GM10266 (cell line): ENCODE measurements around the gene CHPF2.

Experiments used
- DNase-seq: peaks from one replicate; pipeline ENCODE4 v3.0.0; 2012; ENCODE audit errors: extremely low spot score
- CTCF ChIP-seq: IDR thresholded peaks from 2 replicates; pipeline ENCODE4 v1.5.1; 2012; ENCODE audit warnings: mild to moderate bottlenecking, low read depth; ENCODE audit not compliant: control insufficient read depth, insufficient read depth; ENCODE audit errors: missing control alignments

The CHPF2 gene

GRCh38 chr7:151191544-151191943 is 40.7 kb upstream of the CHPF2 start:
- no peak for TF ChIP-seq CTCF
- DNase-seq, result no peak

DNA sequence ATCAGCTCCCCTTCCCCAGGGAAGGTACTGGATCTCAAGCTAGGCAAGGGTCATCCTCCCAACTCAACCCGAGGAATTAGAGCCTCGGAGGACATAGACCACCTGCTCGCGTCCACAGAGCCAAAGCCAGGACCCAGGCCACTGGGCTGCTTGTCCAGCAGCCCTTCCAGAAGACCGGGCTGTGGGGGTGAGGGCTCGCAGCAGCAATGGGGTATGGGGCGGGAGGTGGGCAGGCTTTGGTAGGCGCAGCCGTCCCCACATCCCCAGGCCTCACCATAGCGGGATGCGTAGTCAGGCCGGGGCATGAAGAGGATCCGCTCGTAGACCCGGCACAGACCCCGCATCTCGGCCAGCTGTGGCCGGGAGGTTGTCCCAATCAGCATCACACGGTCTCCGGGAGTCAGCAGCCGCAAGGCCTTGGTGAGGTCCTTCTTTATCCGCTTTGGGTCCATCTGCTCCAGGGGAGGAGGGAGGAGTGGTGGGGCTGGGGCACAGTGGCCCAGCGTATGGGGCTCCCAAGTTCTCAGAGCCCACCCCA is 40.2 kb upstream of the CHPF2 start:
- DNase-seq, result no peak
- TF ChIP-seq CTCF, result no peak

DNA sequence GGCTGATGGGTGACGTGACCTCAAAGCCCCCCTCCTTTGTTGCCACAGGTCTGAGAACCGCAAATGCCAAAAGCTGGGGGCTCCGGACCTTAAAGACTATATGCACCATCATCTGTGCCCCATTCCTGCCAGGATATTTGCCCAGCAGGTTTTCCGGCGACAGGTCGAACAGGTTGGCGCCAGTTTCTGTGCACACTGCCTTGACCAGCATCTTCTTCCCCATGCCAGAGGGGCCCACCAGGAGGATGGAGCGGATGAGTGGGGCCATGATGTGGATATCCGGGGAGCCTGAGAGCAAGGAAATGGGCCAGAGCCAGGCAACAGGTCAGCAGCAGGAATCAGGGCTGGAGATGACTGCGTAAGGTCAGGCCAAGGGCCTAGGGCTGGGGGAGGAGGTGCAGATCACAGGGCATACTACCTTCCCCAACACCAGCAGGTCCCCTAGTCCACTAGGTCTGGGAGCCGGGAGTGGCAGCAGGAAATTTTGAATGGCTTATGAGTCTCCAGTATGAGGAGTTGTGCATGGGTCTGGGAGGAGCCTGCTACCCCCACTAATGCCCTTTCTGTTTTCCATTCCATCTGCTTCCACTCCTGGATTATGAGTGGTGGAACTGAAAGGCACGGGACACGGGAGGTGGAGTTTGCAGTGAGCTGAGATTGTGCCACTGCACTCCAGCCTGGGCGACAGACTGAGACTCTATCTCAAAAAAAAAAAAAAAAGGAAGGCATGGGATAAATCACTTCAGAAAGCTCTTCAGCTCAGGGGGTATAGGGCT is 38.9 kb upstream of the CHPF2 start:
- no peak for DNase-seq
- TF ChIP-seq CTCF, result no peak

GRCh38 chr7:151194188-151194587 is 38.1 kb upstream of the CHPF2 start:
- TF ChIP-seq CTCF, result no peak
- no peak for DNase-seq

DNA sequence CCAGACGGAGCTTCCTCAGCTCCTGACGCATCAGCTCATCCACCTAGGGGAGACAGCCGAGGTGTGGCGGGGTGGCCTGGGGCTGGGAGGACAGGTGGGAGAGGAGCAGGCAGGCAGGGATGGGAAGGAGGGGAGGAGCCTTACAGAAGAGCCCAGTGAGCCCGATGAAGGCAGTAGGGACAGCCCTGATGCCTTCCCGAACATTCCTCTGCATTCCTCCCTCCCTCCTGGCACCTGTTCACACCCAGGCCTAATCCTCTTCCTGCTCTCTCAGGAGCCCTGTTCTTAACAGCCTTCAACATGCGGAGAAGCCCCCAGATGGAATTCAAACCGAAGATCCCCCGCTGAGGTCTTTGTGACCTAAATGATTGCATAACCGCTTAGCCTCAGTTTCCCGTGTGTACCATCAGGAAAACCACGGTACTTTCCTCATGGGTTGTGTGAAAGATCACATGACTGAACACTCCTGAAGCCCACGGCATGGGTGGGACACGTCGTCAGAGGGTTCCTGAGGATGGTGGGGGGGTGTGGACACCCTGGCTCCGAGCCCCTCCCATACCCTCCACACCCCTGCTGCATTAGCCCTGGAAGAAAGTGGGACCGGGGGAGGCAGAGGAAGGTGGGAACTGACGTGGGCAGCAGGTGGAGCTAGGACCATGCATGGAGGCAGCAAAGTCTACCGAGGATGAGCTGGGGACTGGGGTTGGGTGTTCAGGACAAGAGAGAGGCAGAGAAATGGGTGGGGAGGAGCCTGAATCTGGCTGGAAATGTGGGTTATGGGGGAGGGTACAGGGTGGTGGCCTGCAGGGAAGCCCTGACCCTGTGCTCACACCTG is 36.5 kb upstream of the CHPF2 start:
- DNase-seq, result no peak
- no peak for TF ChIP-seq CTCF

DNA sequence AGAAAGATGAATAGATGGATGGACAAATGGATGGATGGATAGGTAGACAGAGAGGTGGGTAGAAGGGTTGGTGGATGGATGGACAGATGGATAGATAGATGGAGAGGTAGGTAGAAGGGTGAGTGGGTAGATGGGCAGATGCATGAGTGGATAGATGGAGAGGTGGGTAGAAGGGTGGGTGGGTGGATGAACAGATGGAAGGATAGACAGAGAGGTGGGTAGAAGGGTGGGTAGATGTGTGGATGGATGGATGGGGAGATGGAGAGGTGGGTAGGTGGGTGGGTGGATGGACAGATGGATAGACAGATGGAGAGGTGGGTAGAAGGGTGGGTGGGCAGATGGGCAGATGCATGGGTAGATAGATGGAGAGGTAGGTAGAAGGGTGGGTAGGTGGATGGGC is 34.4 kb upstream of the CHPF2 start:
- TF ChIP-seq CTCF, result no peak
- DNase-seq, result no peak
